ENCODE results near the gene MORN3.

- TF ChIP-seq CTCF (conservative IDR thresholded peaks at IDR 0.05 in 1 of 2, IDR thresholded peaks at IDR 0.05 in 1 of 2; ENCODE audit: extremely low read depth in 1 of 2, insufficient read depth in 1 of 2, low read depth in 1 of 2, low read length in 2 of 2) = no peak
- no peak for TF ChIP-seq EZH2 (IDR thresholded peaks at IDR 0.05; ENCODE audit: borderline replicate concordance, low read length)
Measured at GRCh38 chr12:121620333-121620891, 49.0 kb downstream of the MORN3 start.
